HCEC 1CT (cell line): ENCODE measurements around the gene CARD10.
A peak's percentile ranks its signal among the peaks of the same experiment; 100 is the strongest.

Source experiments
- DNase-seq: peaks from one replicate; pipeline ENCODE4 v3.0.0-alpha.2; 2017

CARD10 gene

DNA sequence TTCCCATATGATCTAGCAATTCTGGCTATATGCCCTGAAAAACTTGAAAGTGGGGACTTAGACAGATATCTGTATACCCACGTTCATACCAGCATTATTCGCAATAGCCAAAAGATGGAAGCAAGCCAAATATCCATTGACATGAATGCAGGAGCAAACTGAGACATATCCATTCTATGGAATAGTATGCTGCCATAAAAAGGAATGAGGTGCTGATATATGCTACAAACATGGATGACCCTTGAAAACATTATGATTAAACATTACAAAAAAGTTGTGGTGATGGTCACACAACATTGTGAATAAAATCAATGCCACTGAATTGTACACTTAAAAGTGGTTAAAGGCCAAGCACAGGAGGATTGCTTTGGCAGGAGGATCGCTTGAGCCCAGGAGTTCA is 58.5 kb downstream of the CARD10 start:
- no peak for DNase-seq

- DNase-seq, result no peak
These were observed 60.0 kb downstream of the CARD10 start for GRCh38 chr22:37459206-37459605.

GRCh38 chr22:37457093-37457893 is 61.9 kb downstream of the CARD10 start:
- no peak for DNase-seq

GRCh38 chr22:37456346-37456745 is 62.9 kb downstream of the CARD10 start:
- DNase-seq, result no peak

DNA sequence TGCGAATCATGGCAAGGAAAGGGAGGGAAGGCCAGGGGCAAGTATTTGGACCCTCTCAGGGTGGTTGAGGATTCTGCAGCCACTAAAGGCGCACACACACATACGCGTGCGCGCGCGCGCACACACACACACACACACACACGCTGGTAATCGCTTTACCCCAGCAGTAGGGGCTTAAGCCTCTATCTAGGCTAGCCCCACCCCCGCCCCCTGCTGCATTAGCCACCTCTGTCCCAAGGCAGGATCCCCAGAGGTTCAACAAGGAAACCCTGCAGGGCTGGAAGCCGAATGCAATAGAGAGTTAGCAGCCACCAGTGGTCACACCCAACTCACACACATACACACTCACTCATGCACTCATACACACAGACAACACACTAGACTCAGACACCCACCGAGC is 63.3 kb downstream of the CARD10 start:
- no peak for DNase-seq

GRCh38 chr22:37454857-37455686 is 64.1 kb downstream of the CARD10 start:
- peak; percentile 79 for DNase-seq

GRCh38 chr22:37453696-37454095 is 65.5 kb downstream of the CARD10 start:
- no peak for DNase-seq

GRCh38 chr22:37451218-37451617 is 68.0 kb downstream of the CARD10 start:
- DNase-seq, result no peak

DNA sequence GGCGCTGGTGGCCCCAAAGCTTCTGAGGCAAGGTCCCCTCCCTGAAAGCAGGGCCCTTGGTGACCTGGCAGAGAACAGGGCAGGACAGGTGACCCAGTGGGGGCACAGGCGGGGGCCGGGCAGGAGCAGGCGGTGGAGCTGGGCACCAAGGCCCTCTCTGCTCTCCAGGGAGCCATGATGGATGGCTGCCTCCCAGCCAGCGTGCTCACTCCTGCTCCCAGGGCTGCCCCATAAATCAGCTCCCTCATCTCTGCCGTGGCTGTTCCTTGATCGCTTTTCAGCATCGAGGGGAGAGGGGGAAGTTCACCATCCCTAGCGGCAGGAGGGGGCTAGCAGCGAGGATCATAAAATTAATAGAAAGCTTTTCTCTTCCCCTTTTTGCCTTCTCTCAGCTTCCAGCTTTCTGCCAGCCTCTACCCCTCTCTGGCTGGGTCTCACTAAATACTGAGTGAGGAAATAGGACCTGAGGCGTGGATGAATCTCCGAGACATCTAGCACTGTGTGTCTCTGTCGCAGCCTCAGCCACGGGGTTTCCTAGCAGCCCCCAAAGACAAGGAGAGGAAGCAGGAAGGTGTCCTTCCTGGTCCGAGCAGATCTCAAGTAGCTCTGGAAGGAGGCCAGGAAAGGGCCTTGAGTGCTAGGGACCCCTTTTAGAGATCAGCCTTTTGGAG is 69.7 kb downstream of the CARD10 start:
- DNase-seq, result no peak

DNA sequence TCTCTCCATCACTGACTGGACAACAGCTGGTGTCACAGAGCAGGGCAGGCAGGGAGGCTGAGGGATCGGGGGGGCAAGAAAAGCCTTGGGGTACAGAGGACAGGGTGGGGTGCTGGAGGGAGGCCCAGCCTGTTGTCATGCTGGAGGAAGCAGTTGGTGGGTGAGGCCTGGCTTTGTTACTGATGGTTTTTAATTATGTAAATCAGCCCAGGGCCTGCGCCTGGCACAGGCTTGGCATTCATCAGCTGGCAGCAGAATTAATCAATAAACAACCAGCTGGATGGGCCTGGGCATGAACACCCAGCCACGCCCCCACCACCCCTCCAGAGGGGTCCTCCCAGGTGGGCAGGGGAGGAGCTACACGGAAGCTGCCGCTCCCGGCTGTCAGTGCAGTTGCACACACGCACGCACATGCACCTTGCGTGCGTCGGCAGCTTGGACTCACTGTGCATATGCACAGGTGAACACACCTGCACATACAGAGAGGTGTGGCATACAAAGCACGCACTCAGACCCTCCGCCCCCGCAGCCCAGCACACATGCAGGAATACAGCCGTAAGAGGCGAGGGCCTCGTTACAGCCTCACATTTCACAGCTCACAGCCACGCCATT is 70.6 kb downstream of the CARD10 start:
- DNase-seq, result no peak

DNA sequence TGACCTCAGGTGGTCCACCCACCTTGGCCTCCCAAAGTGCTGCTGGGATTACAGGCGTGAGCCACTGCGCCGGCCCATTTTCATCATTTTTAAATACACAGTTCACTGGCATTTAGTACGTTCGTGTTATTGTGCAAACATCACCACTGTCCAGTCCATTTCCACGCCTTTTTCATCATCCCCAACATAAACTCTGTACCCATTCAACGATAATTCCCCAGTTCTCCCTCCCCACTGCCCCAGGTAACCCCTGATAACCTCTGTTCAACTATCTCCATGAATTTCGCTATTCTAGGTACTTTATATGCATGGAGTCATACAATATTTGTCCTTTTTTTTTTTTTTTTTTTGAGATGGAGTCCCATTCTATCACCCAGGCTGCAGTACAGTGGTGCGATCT is 73.7 kb downstream of the CARD10 start:
- no peak for DNase-seq

GRCh38 chr22:37443977-37444376 is 75.2 kb downstream of the CARD10 start:
- DNase-seq, result no peak

- no peak for DNase-seq
These were observed 76.1 kb downstream of the CARD10 start for GRCh38 chr22:37443086-37443485.

- peak; percentile 33 for DNase-seq
These were observed 76.7 kb downstream of the CARD10 start for GRCh38 chr22:37442537-37442936.

DNA sequence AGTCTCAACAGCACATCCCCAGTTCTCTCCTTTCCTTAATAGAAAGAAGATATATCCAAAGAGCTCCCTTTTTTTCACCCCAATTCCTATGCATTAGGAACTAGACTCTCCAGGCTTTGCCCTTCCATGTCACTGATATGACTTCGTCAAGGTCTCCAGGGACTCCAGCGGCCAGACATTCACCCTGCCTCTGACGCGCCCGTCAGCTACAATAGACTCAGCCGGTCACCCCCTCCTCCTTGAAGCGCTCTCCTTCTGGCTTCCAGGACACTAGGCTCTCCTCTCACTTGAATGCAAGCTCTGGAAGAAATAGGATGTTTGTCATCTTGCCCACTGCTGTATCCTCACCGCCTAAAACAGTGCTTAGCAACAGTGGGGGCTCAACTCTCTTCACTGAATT is 77.1 kb downstream of the CARD10 start:
- DNase-seq, result no peak

DNA sequence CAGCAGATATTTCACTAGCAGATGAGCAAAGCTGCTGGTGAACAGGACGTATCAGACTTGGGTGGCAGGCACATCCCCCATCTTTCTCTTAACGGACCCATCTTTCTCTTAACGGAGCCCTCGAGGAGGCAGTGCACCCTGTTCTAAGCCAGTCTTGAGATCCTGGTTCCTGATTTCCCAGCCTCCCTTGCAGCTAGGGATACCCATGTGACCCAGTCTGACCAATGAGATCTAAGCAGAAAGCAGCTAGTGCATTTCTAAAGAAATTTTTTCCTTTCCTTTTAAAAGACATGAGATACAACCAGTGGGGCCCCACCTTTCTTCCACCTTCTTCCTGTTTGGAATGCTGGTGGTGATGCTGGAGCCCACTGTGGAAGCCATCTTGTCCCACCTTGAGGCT is 78.3 kb downstream of the CARD10 start:
- DNase-seq, result no peak
